ENCODE data around the gene DNAAF1. TPM values are rescaled to one million over a fixed set of nuclear protein-coding genes. Genes with fewer than 3 reads are reported as not detected.

The DNAAF1 gene
- total RNA-seq, 3 donors from 2014 or later (not counting 1 experiment from before 2014, with no cell fraction given), result 0.43 to 2.9 (median 0.95) TPM

GRCh38 chr16:84224554-84224953 lies 79.4 kb downstream of the DNAAF1 start:
- intact Hi-C loops (cut with micrococcal nuclease), result no loop called here
- no peak for DNase-seq
- WGBS (ENCODE audit: insufficient coverage), result 85% methylated on average over 3 of the region's 3 CpGs

GRCh38 chr16:84225126-84225525 lies 80.0 kb downstream of the DNAAF1 start:
- Mint-ChIP-seq H3K27me3 (ENCODE audit: low read depth in 2 of 2) (peaks cover 0 to 6% of the 10 kb centered on the region in 2 donors), H3K36me3 (no peaks in the 10 kb centered on the region), H3K4me3 (no peak overlapping the region), H3K9me3 (no peaks in the 10 kb centered on the region), H3K27ac (no peak overlapping the region), H3K4me1 (no peaks in the 10 kb centered on the region)
- Histone ChIP-seq H3K4me3 (ENCODE audit: low read length) (no peak overlapping the region), H3K9me3 (ENCODE audit: control insufficient read depth, insufficient read depth, low read length) (no peaks in the 10 kb centered on the region), H3K4me1 (ENCODE audit: control insufficient read depth, insufficient read depth, low read length) (no peaks in the 10 kb centered on the region), H3K27me3 (ENCODE audit: control insufficient read depth, insufficient read depth, low read length) (no peaks in the 10 kb centered on the region), H3K36me3 (ENCODE audit: control insufficient read depth, insufficient read depth, low read length) (no peaks in the 10 kb centered on the region), H3K27ac (ENCODE audit: low read length) (no peak overlapping the region)
- 83% methylated on average over 3 of the region's 3 CpGs for WGBS (ENCODE audit: insufficient coverage)
- ATAC-seq (no peak), DNase-seq (no peak)
- intact Hi-C loops (cut with micrococcal nuclease), result no loop called here
- no peak for TF ChIP-seq CTCF (IDR thresholded peaks at IDR 0.05)

More at GRCh38 chr16:84224554-84224953, 79.4 kb downstream of the DNAAF1 start:
- no peaks in the 10 kb centered on the region for H3K4me1 ChIP-seq (ENCODE audit: control insufficient read depth, insufficient read depth, low read length)
- no peak overlapping the region for H3K27ac ChIP-seq (ENCODE audit: low read length)
- ATAC-seq, result no peak
- H3K36me3 ChIP-seq (ENCODE audit: control insufficient read depth, insufficient read depth, low read length), result no peaks in the 10 kb centered on the region
- H3K4me1 Mint-ChIP-seq, result no peaks in the 10 kb centered on the region
- H3K4me3 Mint-ChIP-seq, result no peak overlapping the region
- no peak overlapping the region for H3K27ac Mint-ChIP-seq
- no peaks in the 10 kb centered on the region for H3K27me3 ChIP-seq (ENCODE audit: control insufficient read depth, insufficient read depth, low read length)
- H3K9me3 Mint-ChIP-seq, result no peaks in the 10 kb centered on the region
- H3K9me3 ChIP-seq (ENCODE audit: control insufficient read depth, insufficient read depth, low read length), result no peaks in the 10 kb centered on the region
- H3K27me3 Mint-ChIP-seq (ENCODE audit: low read depth in 2 of 2), result peaks cover 0 to 6% of the 10 kb centered on the region in 2 donors
- TF ChIP-seq CTCF (IDR thresholded peaks at IDR 0.05), result no peak
- no peak overlapping the region for H3K4me3 ChIP-seq (ENCODE audit: low read length)
- H3K36me3 Mint-ChIP-seq, result no peaks in the 10 kb centered on the region

- H3K9me3 Mint-ChIP-seq, result no peaks in the 10 kb centered on the region
- H3K36me3 ChIP-seq (ENCODE audit: control insufficient read depth, insufficient read depth, low read length), result no peaks in the 10 kb centered on the region
- H3K27ac ChIP-seq (ENCODE audit: low read length), result no peak overlapping the region
- 92% methylated on average over 7 of the region's 7 CpGs for WGBS (ENCODE audit: insufficient coverage)
- H3K9me3 ChIP-seq (ENCODE audit: control insufficient read depth, insufficient read depth, low read length), result no peaks in the 10 kb centered on the region
- H3K4me1 ChIP-seq (ENCODE audit: control insufficient read depth, insufficient read depth, low read length), result no peaks in the 10 kb centered on the region
- no peak overlapping the region for H3K27ac Mint-ChIP-seq
- H3K27me3 Mint-ChIP-seq (ENCODE audit: low read depth in 2 of 2), result peaks cover 0 to 7% of the 10 kb centered on the region in 2 donors
- ATAC-seq, result no peak
- no peaks in the 10 kb centered on the region for H3K27me3 ChIP-seq (ENCODE audit: control insufficient read depth, insufficient read depth, low read length)
- TF ChIP-seq CTCF (IDR thresholded peaks at IDR 0.05), result no peak
- no peak overlapping the region for H3K4me3 ChIP-seq (ENCODE audit: low read length)
- no peak overlapping the region for H3K4me3 Mint-ChIP-seq
- no peaks in the 10 kb centered on the region for H3K4me1 Mint-ChIP-seq
- DNase-seq, result no peak
- H3K36me3 Mint-ChIP-seq, result no peaks in the 10 kb centered on the region
- intact Hi-C loops (cut with micrococcal nuclease), result no loop called here
Measured at GRCh38 chr16:84225571-84225970, 80.5 kb downstream of the DNAAF1 start.

GRCh38 chr16:84226026-84226425 lies 80.9 kb downstream of the DNAAF1 start:
- no peak overlapping the region for H3K27ac Mint-ChIP-seq
- DNase-seq, result no peak
- H3K27ac ChIP-seq (ENCODE audit: low read length), result no peak overlapping the region
- no peaks in the 10 kb centered on the region for H3K27me3 ChIP-seq (ENCODE audit: control insufficient read depth, insufficient read depth, low read length)
- H3K27me3 Mint-ChIP-seq (ENCODE audit: low read depth in 2 of 2), result peaks cover 0 to 9% of the 10 kb centered on the region in 2 donors
- no peak overlapping the region for H3K4me3 Mint-ChIP-seq
- 87% methylated on average over 8 of the region's 8 CpGs for WGBS (ENCODE audit: insufficient coverage)
- H3K9me3 Mint-ChIP-seq, result no peaks in the 10 kb centered on the region
- no peak for ATAC-seq
- intact Hi-C loops (cut with micrococcal nuclease), result no loop called here
- no peak overlapping the region for H3K4me3 ChIP-seq (ENCODE audit: low read length)
- H3K9me3 ChIP-seq (ENCODE audit: control insufficient read depth, insufficient read depth, low read length), result no peaks in the 10 kb centered on the region
- no peaks in the 10 kb centered on the region for H3K36me3 Mint-ChIP-seq
- H3K36me3 ChIP-seq (ENCODE audit: control insufficient read depth, insufficient read depth, low read length), result no peaks in the 10 kb centered on the region
- no peaks in the 10 kb centered on the region for H3K4me1 Mint-ChIP-seq
- TF ChIP-seq CTCF (IDR thresholded peaks at IDR 0.05), result no peak
- no peaks in the 10 kb centered on the region for H3K4me1 ChIP-seq (ENCODE audit: control insufficient read depth, insufficient read depth, low read length)
